ENCODE measurements around the gene MAPK7.

DNA sequence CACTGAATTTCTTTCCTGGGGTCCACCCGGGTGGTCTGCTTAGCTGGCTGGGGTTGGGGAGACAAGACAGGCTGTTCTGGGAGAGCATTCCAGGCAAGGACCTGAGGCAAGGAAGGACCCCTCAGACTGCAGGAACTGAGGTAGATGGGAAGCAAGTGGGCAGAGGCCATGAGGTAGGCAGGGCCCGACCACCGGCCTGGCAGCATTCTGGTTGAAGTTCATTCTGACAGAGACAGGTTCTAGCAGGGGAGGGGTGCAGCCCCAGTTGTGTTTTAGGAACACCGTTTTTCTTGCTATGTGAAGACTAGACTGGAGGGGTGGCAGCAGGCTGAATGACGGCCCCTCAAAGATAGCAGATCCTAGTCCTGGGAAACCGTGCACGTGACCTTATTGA is 33.2 kb upstream of the MAPK7 start:
- TF ChIP-seq POLR2A (IDR thresholded peaks at IDR 0.05): no peak
- TF ChIP-seq, protein P1, sequence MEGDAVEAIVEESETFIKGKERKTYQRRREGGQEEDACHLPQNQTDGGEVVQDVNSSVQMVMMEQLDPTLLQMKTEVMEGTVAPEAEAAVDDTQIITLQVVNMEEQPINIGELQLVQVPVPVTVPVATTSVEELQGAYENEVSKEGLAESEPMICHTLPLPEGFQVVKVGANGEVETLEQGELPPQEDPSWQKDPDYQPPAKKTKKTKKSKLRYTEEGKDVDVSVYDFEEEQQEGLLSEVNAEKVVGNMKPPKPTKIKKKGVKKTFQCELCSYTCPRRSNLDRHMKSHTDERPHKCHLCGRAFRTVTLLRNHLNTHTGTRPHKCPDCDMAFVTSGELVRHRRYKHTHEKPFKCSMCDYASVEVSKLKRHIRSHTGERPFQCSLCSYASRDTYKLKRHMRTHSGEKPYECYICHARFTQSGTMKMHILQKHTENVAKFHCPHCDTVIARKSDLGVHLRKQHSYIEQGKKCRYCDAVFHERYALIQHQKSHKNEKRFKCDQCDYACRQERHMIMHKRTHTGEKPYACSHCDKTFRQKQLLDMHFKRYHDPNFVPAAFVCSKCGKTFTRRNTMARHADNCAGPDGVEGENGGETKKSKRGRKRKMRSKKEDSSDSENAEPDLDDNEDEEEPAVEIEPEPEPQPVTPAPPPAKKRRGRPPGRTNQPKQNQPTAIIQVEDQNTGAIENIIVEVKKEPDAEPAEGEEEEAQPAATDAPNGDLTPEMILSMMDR (IDR thresholded peaks at IDR 0.05 in 4 of 5, conservative IDR thresholded peaks at IDR 0.05 in 1 of 5): no peak

Data from gastrocnemius medialis (tissue), 4 donors.